OCI-LY1 (cell line): ENCODE data around the gene PDE6A.

Experiments
- CTCF ChIP-seq: fragments of 200-600 bp; sonication (generic), shearing (Covaris generic); IDR thresholded peaks from 2 replicates; pipeline ENCODE4 v1.5.1; 2017; ENCODE audit warnings: mild to moderate bottlenecking, antibody characterized with exemption, low read length, moderate library complexity, mixed read lengths
- EZH2 ChIP-seq: fragments of 200-600 bp; sonication (generic), shearing (Covaris generic); IDR thresholded peaks from 2 replicates; pipeline ENCODE4 v1.8.0; 2017; ENCODE audit warnings: borderline replicate concordance, mixed run types, mild to moderate bottlenecking, antibody characterized with exemption, low read length, moderate library complexity, mixed read lengths

GRCh38 chr5:149846021-149846420 lies 98.6 kb downstream of the PDE6A start:
- TF ChIP-seq CTCF (no peak), EZH2 (no peak)
